ENCODE data around the gene HAPLN2.

DNA sequence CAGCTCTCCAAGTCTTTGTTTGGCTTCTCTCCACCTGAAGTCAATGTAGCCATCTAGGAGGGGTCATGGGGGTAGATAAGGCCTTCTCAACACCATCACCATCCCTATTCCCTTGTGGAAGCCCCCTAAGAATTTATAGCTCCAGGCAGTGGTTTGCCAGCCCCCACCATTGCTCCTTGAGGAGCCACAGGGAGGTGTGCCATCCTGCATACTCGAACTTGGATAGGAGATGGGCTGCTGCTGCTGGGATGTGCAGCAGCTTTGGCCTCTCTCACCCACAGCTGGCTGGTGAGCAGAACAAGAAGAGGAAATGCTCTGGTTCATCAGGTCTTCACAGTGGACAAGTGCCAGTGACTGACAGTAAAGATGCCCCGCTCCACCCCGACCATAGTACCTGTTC, 22.8 kb upstream of the HAPLN2 start:
- TF ChIP-seq, protein P1, sequence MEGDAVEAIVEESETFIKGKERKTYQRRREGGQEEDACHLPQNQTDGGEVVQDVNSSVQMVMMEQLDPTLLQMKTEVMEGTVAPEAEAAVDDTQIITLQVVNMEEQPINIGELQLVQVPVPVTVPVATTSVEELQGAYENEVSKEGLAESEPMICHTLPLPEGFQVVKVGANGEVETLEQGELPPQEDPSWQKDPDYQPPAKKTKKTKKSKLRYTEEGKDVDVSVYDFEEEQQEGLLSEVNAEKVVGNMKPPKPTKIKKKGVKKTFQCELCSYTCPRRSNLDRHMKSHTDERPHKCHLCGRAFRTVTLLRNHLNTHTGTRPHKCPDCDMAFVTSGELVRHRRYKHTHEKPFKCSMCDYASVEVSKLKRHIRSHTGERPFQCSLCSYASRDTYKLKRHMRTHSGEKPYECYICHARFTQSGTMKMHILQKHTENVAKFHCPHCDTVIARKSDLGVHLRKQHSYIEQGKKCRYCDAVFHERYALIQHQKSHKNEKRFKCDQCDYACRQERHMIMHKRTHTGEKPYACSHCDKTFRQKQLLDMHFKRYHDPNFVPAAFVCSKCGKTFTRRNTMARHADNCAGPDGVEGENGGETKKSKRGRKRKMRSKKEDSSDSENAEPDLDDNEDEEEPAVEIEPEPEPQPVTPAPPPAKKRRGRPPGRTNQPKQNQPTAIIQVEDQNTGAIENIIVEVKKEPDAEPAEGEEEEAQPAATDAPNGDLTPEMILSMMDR (IDR thresholded peaks at IDR 0.05; ENCODE audit: borderline replicate concordance, extremely low read depth, low read length, poor library complexity, severe bottlenecking), result no peak
- TF ChIP-seq EZH2 (IDR thresholded peaks at IDR 0.05; ENCODE audit: borderline replicate concordance, low read depth, low read length, severe bottlenecking), result no peak

Measured in DND-41 (cell line).